Limb (tissue), 2 donors: Measurements from ENCODE around the gene SPC24.
"Not testable (repeated sequence)": the region's sequence is repeated elsewhere in the genome, so short reads cannot be mapped to it uniquely, and the experiment has no call there.

ENCODE experiments used
- DNase-seq, 2 donors: peaks; one replicate each; pipeline ENCODE4 v3.0.0-alpha.2; 2016; ENCODE audit errors: extremely low spot score in 2 of 2

The SPC24 gene

GRCh38 chr19:11192957-11193939 lies 37.7 kb upstream of the SPC24 start:
- DNase-seq, result no peak

GRCh38 chr19:11191934-11192333 lies 36.4 kb upstream of the SPC24 start:
- DNase-seq, result no peak

- peak in 1 of 2 donors; percentile 65 for DNase-seq
Observed at GRCh38 chr19:11191273-11191755, 35.7 kb upstream of the SPC24 start.

GRCh38 chr19:11190501-11190900 lies 34.9 kb upstream of the SPC24 start:
- no peak for DNase-seq

GRCh38 chr19:11187441-11187840 lies 31.9 kb upstream of the SPC24 start:
- no peak for DNase-seq

GRCh38 chr19:11182994-11183393 lies 27.4 kb upstream of the SPC24 start:
- no peak for DNase-seq

GRCh38 chr19:11181488-11181887 lies 25.9 kb upstream of the SPC24 start:
- no peak for DNase-seq

GRCh38 chr19:11180975-11181374 lies 25.4 kb upstream of the SPC24 start:
- not testable (repeated sequence) for DNase-seq

- DNase-seq, result no peak
Observed at GRCh38 chr19:11180346-11180745, 24.8 kb upstream of the SPC24 start.

GRCh38 chr19:11179716-11180297 lies 24.2 kb upstream of the SPC24 start:
- no peak for DNase-seq

- DNase-seq, result not testable (repeated sequence)
Observed at GRCh38 chr19:11179145-11179465, 23.5 kb upstream of the SPC24 start.

- DNase-seq, result no peak
Observed at GRCh38 chr19:11177592-11177991, 22.0 kb upstream of the SPC24 start.

- no peak for DNase-seq
Observed at GRCh38 chr19:11176466-11177193, 21.0 kb upstream of the SPC24 start.

- no peak for DNase-seq
Observed at GRCh38 chr19:11175920-11176319, 20.3 kb upstream of the SPC24 start.

- no peak for DNase-seq
Observed at GRCh38 chr19:11174336-11174735, 18.8 kb upstream of the SPC24 start.

GRCh38 chr19:11173516-11174155 lies 18.1 kb upstream of the SPC24 start:
- DNase-seq, result no peak

- no peak for DNase-seq
Observed at GRCh38 chr19:11172576-11172975, 17.0 kb upstream of the SPC24 start.

GRCh38 chr19:11171144-11171543 lies 15.6 kb upstream of the SPC24 start:
- DNase-seq, result no peak

GRCh38 chr19:11169896-11170678 lies 14.5 kb upstream of the SPC24 start:
- no peak for DNase-seq

- no peak for DNase-seq
Observed at GRCh38 chr19:11168568-11168967, 13.0 kb upstream of the SPC24 start.
